Measurements from ENCODE around the gene NRSN2.
A peak's percentile ranks its signal among the peaks of the same experiment; 100 is the strongest.

Gene NRSN2

GRCh38 chr20:382291-383115 lies 35.6 kb downstream of the NRSN2 start:
- H2AFZ ChIP-seq (ENCODE audit: insufficient read depth, low read length, poor library complexity) = no peak overlapping the region
- no peak overlapping the region for H4K8ac ChIP-seq (ENCODE audit: low read depth, low read length)
- no peak overlapping the region for H2AK5ac ChIP-seq (ENCODE audit: low read length)
- peaks cover 0 to 2% of the 10 kb centered on the region in 2 experiments for H3K36me3 ChIP-seq (ENCODE audit: control insufficient read depth in 1 of 2, insufficient read depth in 2 of 2, low read length in 2 of 2)
- H3K27ac ChIP-seq (ENCODE audit: low read depth, low read length) = no peak overlapping the region
- WGBS (ENCODE audit: extremely low coverage, insufficient coverage, insufficient read length) = no CpG with 5 or more reads among the region's 8 CpGs
- no peak overlapping the region for H2BK5ac ChIP-seq (ENCODE audit: low read depth, low read length, poor library complexity)
- no peak overlapping the region for H3K18ac ChIP-seq (ENCODE audit: low read length)
- DNase-seq = peak in 1 of 2 donors; percentile 28
- peak overlapping the region; percentile 56 for H3K4me2 ChIP-seq (ENCODE audit: low read length)
- no peaks in the 10 kb centered on the region for H3K27me3 ChIP-seq (ENCODE audit: insufficient read depth, low read length)
- H3K9me3 ChIP-seq (ENCODE audit: insufficient read depth, low read depth, low read length) = peaks cover 2% of the 10 kb centered on the region
- H3K79me2 ChIP-seq (ENCODE audit: control insufficient read depth, insufficient read depth, low read length, poor library complexity) = peaks cover 10% of the 10 kb centered on the region
- H2BK120ac ChIP-seq (ENCODE audit: insufficient read depth, low read length, poor library complexity) = no peak overlapping the region
- no peak overlapping the region for H2BK12ac ChIP-seq (ENCODE audit: low read length)
- no peak overlapping the region for H3K23ac ChIP-seq (ENCODE audit: low read length)
- H4K12ac ChIP-seq (ENCODE audit: low read depth, low read length) = no peak overlapping the region
- H3K4me3 ChIP-seq (ENCODE audit: low read depth, low read length) = no peak overlapping the region
- H3K4me1 ChIP-seq (ENCODE audit: control insufficient read depth in 1 of 2, insufficient read depth in 2 of 2, low read length in 2 of 2) = peaks cover 2 to 8% of the 10 kb centered on the region in 2 experiments
- H4K91ac ChIP-seq (ENCODE audit: low read depth, low read length) = no peak overlapping the region
- H3K4ac ChIP-seq (ENCODE audit: low read depth, low read length) = no peak overlapping the region
- no peak overlapping the region for H3K14ac ChIP-seq (ENCODE audit: low read length)
- peaks cover 13% of the 10 kb centered on the region for H3K79me1 ChIP-seq (ENCODE audit: low read length)
- no peak overlapping the region for H3K9ac ChIP-seq (ENCODE audit: low read length)

- Histone ChIP-seq H2AFZ (ENCODE audit: insufficient read depth, low read length, poor library complexity) (no peak overlapping the region), H3K27me3 (ENCODE audit: insufficient read depth, low read length) (no peaks in the 10 kb centered on the region), H2BK120ac (ENCODE audit: insufficient read depth, low read length, poor library complexity) (no peak overlapping the region), H3K4ac (ENCODE audit: low read depth, low read length) (no peak overlapping the region), H2BK12ac (ENCODE audit: low read length) (no peak overlapping the region), H3K4me1 (ENCODE audit: control insufficient read depth in 1 of 2, insufficient read depth in 2 of 2, low read length in 2 of 2) (peaks cover 2 to 8% of the 10 kb centered on the region in 2 experiments), H2AK5ac (ENCODE audit: low read length) (no peak overlapping the region), H4K91ac (ENCODE audit: low read depth, low read length) (no peak overlapping the region), H2BK5ac (ENCODE audit: low read depth, low read length, poor library complexity) (no peak overlapping the region), H3K79me2 (ENCODE audit: control insufficient read depth, insufficient read depth, low read length, poor library complexity) (peaks cover 10% of the 10 kb centered on the region), H3K18ac (ENCODE audit: low read length) (no peak overlapping the region), H3K9me3 (ENCODE audit: insufficient read depth, low read depth, low read length) (peaks cover 2% of the 10 kb centered on the region), H3K9ac (ENCODE audit: low read length) (no peak overlapping the region), H4K8ac (ENCODE audit: low read depth, low read length) (no peak overlapping the region), H3K4me2 (ENCODE audit: low read length) (no peak overlapping the region), H3K14ac (ENCODE audit: low read length) (no peak overlapping the region), H3K79me1 (ENCODE audit: low read length) (peaks cover 13% of the 10 kb centered on the region), H4K12ac (ENCODE audit: low read depth, low read length) (no peak overlapping the region), H3K36me3 (ENCODE audit: control insufficient read depth in 1 of 2, insufficient read depth in 2 of 2, low read length in 2 of 2) (peaks cover 12% of the 10 kb centered on the region in 2 experiments), H3K27ac (ENCODE audit: low read depth, low read length) (no peak overlapping the region), H3K23ac (ENCODE audit: low read length) (no peak overlapping the region), H3K4me3 (ENCODE audit: low read depth, low read length) (no peak overlapping the region)
- WGBS (ENCODE audit: extremely low coverage, insufficient coverage, insufficient read length) = no CpG with 5 or more reads among the region's 5 CpGs
- no peak for DNase-seq
These were observed 37.0 kb downstream of the NRSN2 start for GRCh38 chr20:383889-384288.

- no peak for DNase-seq
- H3K4me3 ChIP-seq (ENCODE audit: low read depth, low read length) = no peak overlapping the region
- no peak overlapping the region for H3K18ac ChIP-seq (ENCODE audit: low read length)
- no peak overlapping the region for H3K4me2 ChIP-seq (ENCODE audit: low read length)
- peaks cover 2 to 8% of the 10 kb centered on the region in 2 experiments for H3K4me1 ChIP-seq (ENCODE audit: control insufficient read depth in 1 of 2, insufficient read depth in 2 of 2, low read length in 2 of 2)
- H3K79me2 ChIP-seq (ENCODE audit: control insufficient read depth, insufficient read depth, low read length, poor library complexity) = peaks cover 10% of the 10 kb centered on the region
- no peak overlapping the region for H4K91ac ChIP-seq (ENCODE audit: low read depth, low read length)
- no peak overlapping the region for H2BK120ac ChIP-seq (ENCODE audit: insufficient read depth, low read length, poor library complexity)
- peaks cover 2% of the 10 kb centered on the region for H3K9me3 ChIP-seq (ENCODE audit: insufficient read depth, low read depth, low read length)
- H2AFZ ChIP-seq (ENCODE audit: insufficient read depth, low read length, poor library complexity) = no peak overlapping the region
- WGBS (ENCODE audit: extremely low coverage, insufficient coverage, insufficient read length) = no CpG with 5 or more reads among the region's 1 CpG
- H4K8ac ChIP-seq (ENCODE audit: low read depth, low read length) = no peak overlapping the region
- H3K23ac ChIP-seq (ENCODE audit: low read length) = no peak overlapping the region
- H3K27me3 ChIP-seq (ENCODE audit: insufficient read depth, low read length) = no peaks in the 10 kb centered on the region
- no peak overlapping the region for H3K14ac ChIP-seq (ENCODE audit: low read length)
- H3K9ac ChIP-seq (ENCODE audit: low read length) = no peak overlapping the region
- H3K36me3 ChIP-seq (ENCODE audit: control insufficient read depth in 1 of 2, insufficient read depth in 2 of 2, low read length in 2 of 2) = peaks cover 18 to 20% of the 10 kb centered on the region in 2 experiments
- no peak overlapping the region for H3K27ac ChIP-seq (ENCODE audit: low read depth, low read length)
- no peak overlapping the region for H3K4ac ChIP-seq (ENCODE audit: low read depth, low read length)
- no peak overlapping the region for H2BK5ac ChIP-seq (ENCODE audit: low read depth, low read length, poor library complexity)
- peaks cover 13% of the 10 kb centered on the region for H3K79me1 ChIP-seq (ENCODE audit: low read length)
- H2BK12ac ChIP-seq (ENCODE audit: low read length) = no peak overlapping the region
- H4K12ac ChIP-seq (ENCODE audit: low read depth, low read length) = no peak overlapping the region
- H2AK5ac ChIP-seq (ENCODE audit: low read length) = no peak overlapping the region
These were observed 37.8 kb downstream of the NRSN2 start for GRCh38 chr20:384723-385122.

GRCh38 chr20:385448-385847 lies 38.5 kb downstream of the NRSN2 start:
- no peak overlapping the region for H3K27ac ChIP-seq (ENCODE audit: low read depth, low read length)
- WGBS (ENCODE audit: extremely low coverage, insufficient coverage, insufficient read length) = no CpG with 5 or more reads among the region's 5 CpGs
- no peak for DNase-seq
- peaks cover 9% of the 10 kb centered on the region for H3K79me1 ChIP-seq (ENCODE audit: low read length)
- H2BK5ac ChIP-seq (ENCODE audit: low read depth, low read length, poor library complexity) = no peak overlapping the region
- H3K18ac ChIP-seq (ENCODE audit: low read length) = no peak overlapping the region
- H3K4me2 ChIP-seq (ENCODE audit: low read length) = no peak overlapping the region
- no peak overlapping the region for H3K4ac ChIP-seq (ENCODE audit: low read depth, low read length)
- no peaks in the 10 kb centered on the region for H3K27me3 ChIP-seq (ENCODE audit: insufficient read depth, low read length)
- no peak overlapping the region for H4K91ac ChIP-seq (ENCODE audit: low read depth, low read length)
- H2AFZ ChIP-seq (ENCODE audit: insufficient read depth, low read length, poor library complexity) = no peak overlapping the region
- peaks cover 2% of the 10 kb centered on the region for H3K9me3 ChIP-seq (ENCODE audit: insufficient read depth, low read depth, low read length)
- no peak overlapping the region for H2BK12ac ChIP-seq (ENCODE audit: low read length)
- peaks cover 2 to 8% of the 10 kb centered on the region in 2 experiments for H3K4me1 ChIP-seq (ENCODE audit: control insufficient read depth in 1 of 2, insufficient read depth in 2 of 2, low read length in 2 of 2)
- H2BK120ac ChIP-seq (ENCODE audit: insufficient read depth, low read length, poor library complexity) = no peak overlapping the region
- H3K36me3 ChIP-seq (ENCODE audit: control insufficient read depth in 1 of 2, insufficient read depth in 2 of 2, low read length in 2 of 2) = peaks cover 21 to 22% of the 10 kb centered on the region in 2 experiments
- peaks cover 8% of the 10 kb centered on the region for H3K79me2 ChIP-seq (ENCODE audit: control insufficient read depth, insufficient read depth, low read length, poor library complexity)
- H2AK5ac ChIP-seq (ENCODE audit: low read length) = no peak overlapping the region
- no peak overlapping the region for H3K4me3 ChIP-seq (ENCODE audit: low read depth, low read length)
- H3K14ac ChIP-seq (ENCODE audit: low read length) = no peak overlapping the region
- no peak overlapping the region for H3K9ac ChIP-seq (ENCODE audit: low read length)
- H4K12ac ChIP-seq (ENCODE audit: low read depth, low read length) = no peak overlapping the region
- no peak overlapping the region for H3K23ac ChIP-seq (ENCODE audit: low read length)
- no peak overlapping the region for H4K8ac ChIP-seq (ENCODE audit: low read depth, low read length)

Data from trophoblast cell (in vitro differentiated cells and primary cell).